ENCODE data around the gene CYP51A1.
"Not testable (repeated sequence)": the region's sequence is repeated elsewhere in the genome, so short reads cannot be mapped to it uniquely, and the experiment has no call there.

CYP51A1 gene

GRCh38 chr7:92131764-92132330, 2.4 kb downstream of the CYP51A1 start:
- DNase-seq (ENCODE audit: low read depth in 1 of 2, low spot score in 1 of 2), result no peak

GRCh38 chr7:92131093-92131492, 3.2 kb downstream of the CYP51A1 start:
- no peak for DNase-seq (ENCODE audit: low read depth in 1 of 2, low spot score in 1 of 2)

- no peak for DNase-seq (ENCODE audit: low read depth in 1 of 2, low spot score in 1 of 2)
These were observed 12.6 kb downstream of the CYP51A1 start for GRCh38 chr7:92121681-92122080.

- DNase-seq (ENCODE audit: low read depth in 1 of 2, low spot score in 1 of 2), result no peak
These were observed 15.0 kb downstream of the CYP51A1 start for GRCh38 chr7:92119213-92119759.

GRCh38 chr7:92116949-92117348, 17.3 kb downstream of the CYP51A1 start:
- no peak for DNase-seq (ENCODE audit: low read depth in 1 of 2, low spot score in 1 of 2)

- DNase-seq (ENCODE audit: low read depth in 1 of 2, low spot score in 1 of 2), result no peak
These were observed 18.5 kb downstream of the CYP51A1 start for GRCh38 chr7:92115821-92116220.

- no peak for DNase-seq (ENCODE audit: low read depth in 1 of 2, low spot score in 1 of 2)
These were observed 23.4 kb downstream of the CYP51A1 start for GRCh38 chr7:92110857-92111256.

GRCh38 chr7:92108821-92109220, 25.5 kb downstream of the CYP51A1 start:
- no peak for DNase-seq (ENCODE audit: low read depth in 1 of 2, low spot score in 1 of 2)

GRCh38 chr7:92102862-92103261, 31.4 kb downstream of the CYP51A1 start:
- not testable (repeated sequence) for DNase-seq (ENCODE audit: low read depth in 1 of 2, low spot score in 1 of 2)

- DNase-seq (ENCODE audit: low read depth in 1 of 2, low spot score in 1 of 2), result no peak
These were observed 33.7 kb downstream of the CYP51A1 start for GRCh38 chr7:92100534-92100933.

GRCh38 chr7:92095380-92095779, 38.9 kb downstream of the CYP51A1 start:
- no peak for DNase-seq (ENCODE audit: low read depth in 1 of 2, low spot score in 1 of 2)

- no peak for DNase-seq (ENCODE audit: low read depth in 1 of 2, low spot score in 1 of 2)
These were observed 42.1 kb downstream of the CYP51A1 start for GRCh38 chr7:92092210-92092609.

GRCh38 chr7:92088266-92088665, 46.0 kb downstream of the CYP51A1 start:
- DNase-seq (ENCODE audit: low read depth in 1 of 2, low spot score in 1 of 2), result no peak

- DNase-seq (ENCODE audit: low read depth in 1 of 2, low spot score in 1 of 2), result not testable (repeated sequence)
These were observed 50.4 kb downstream of the CYP51A1 start for GRCh38 chr7:92083922-92084321.

GRCh38 chr7:92076509-92076908, 57.8 kb downstream of the CYP51A1 start:
- no peak for DNase-seq (ENCODE audit: low read depth in 1 of 2, low spot score in 1 of 2)

- no peak for DNase-seq (ENCODE audit: low read depth in 1 of 2, low spot score in 1 of 2)
These were observed 58.7 kb downstream of the CYP51A1 start for GRCh38 chr7:92075455-92076158.

GRCh38 chr7:92072708-92073107, 61.6 kb downstream of the CYP51A1 start:
- DNase-seq (ENCODE audit: low read depth in 1 of 2, low spot score in 1 of 2), result no peak

GRCh38 chr7:92072121-92072520, 62.2 kb downstream of the CYP51A1 start:
- no peak for DNase-seq (ENCODE audit: low read depth in 1 of 2, low spot score in 1 of 2)

GRCh38 chr7:92071032-92071431, 63.2 kb downstream of the CYP51A1 start:
- DNase-seq (ENCODE audit: low read depth in 1 of 2, low spot score in 1 of 2), result no peak

- DNase-seq (ENCODE audit: low read depth in 1 of 2, low spot score in 1 of 2), result no peak
These were observed 69.7 kb downstream of the CYP51A1 start for GRCh38 chr7:92064438-92065029.
